Lower lobe of right lung (tissue), 2 donors: ENCODE measurements around the gene VPS41. TPM values are rescaled to one million over a fixed set of nuclear protein-coding genes. Genes with fewer than 3 reads are reported as not detected.
A peak's percentile ranks its signal among the peaks of the same experiment; 100 is the strongest.

Source experiments
- ATAC-seq, 2 donors: fragments of 200-7000 bp; cut with Tn5 transposase; one replicate each; pipeline ENCODE4 v1.9.1; 2020 to 2022; ENCODE audit warnings: mild to moderate bottlenecking in 2 of 2, moderate library complexity in 2 of 2
- DNase-seq: peaks from one replicate; pipeline ENCODE4 v3.0.0-alpha.2; 2020
- H3K27ac ChIP-seq: fragments of 200-600 bp; one replicate; pipeline ENCODE4 v1.8.0; 2022
- H3K27me3 ChIP-seq: fragments of 200-600 bp; one replicate; pipeline ENCODE4 v1.8.0; 2022; ENCODE audit warnings: low read depth
- H3K36me3 ChIP-seq: fragments of 200-600 bp; one replicate; pipeline ENCODE4 v1.8.0; 2022; ENCODE audit warnings: mild to moderate bottlenecking
- H3K4me1 ChIP-seq: fragments of 200-600 bp; one replicate; pipeline ENCODE4 v1.8.0; 2022
- H3K4me3 ChIP-seq: fragments of 200-600 bp; one replicate; pipeline ENCODE4 v1.8.0; 2022; ENCODE audit warnings: mild to moderate bottlenecking
- H3K9me3 ChIP-seq: fragments of 200-600 bp; one replicate; pipeline ENCODE4 v1.8.0; 2022
- CTCF ChIP-seq: fragments of 200-600 bp; IDR thresholded peaks from one replicate; pipeline ENCODE4 v1.8.0; 2022; ENCODE audit warnings: antibody characterized with exemption, mild to moderate bottlenecking
- intact Hi-C: fragments of 100-400 bp; cut with DNase I; formaldehyde crosslinking; loops from one replicate; pipeline ENCODE4 v1.11.0; 2022
- total RNA-seq: library from RNA; stranded (reverse); fragmentation: NEBNext Ultra II Directional; extraction: Animal tissue kit (Norgen Biotek cat#: 25700); gene quantifications from one replicate; pipeline ENCODE4 v1.2.1, GENCODE V29; 2021
- donor health status: DM: no; HTN: yes; CAD: no; lungs with severe emphysema.

The VPS41 gene
- total RNA-seq, 1 donor from 2014 or later = 103 TPM

- no peaks in the 10 kb centered on the region for H3K4me1 ChIP-seq
- H3K9me3 ChIP-seq = no peaks in the 10 kb centered on the region
- H3K27me3 ChIP-seq = no peaks in the 10 kb centered on the region
- peaks cover 18% of the 10 kb centered on the region for H3K36me3 ChIP-seq
- no peak overlapping the region for H3K4me3 ChIP-seq
- ATAC-seq (no peak), DNase-seq (no peak)
- H3K27ac ChIP-seq = no peak overlapping the region
- intact Hi-C loops = no loop called here
- no peak for TF ChIP-seq CTCF
These were observed 110.3 kb downstream of the VPS41 start for GRCh38 chr7:38798552-38799267.

GRCh38 chr7:38796626-38797501, 112.1 kb downstream of the VPS41 start:
- intact Hi-C loops = no loop called here
- DNase-seq = no peak
- no peak for ATAC-seq

DNA sequence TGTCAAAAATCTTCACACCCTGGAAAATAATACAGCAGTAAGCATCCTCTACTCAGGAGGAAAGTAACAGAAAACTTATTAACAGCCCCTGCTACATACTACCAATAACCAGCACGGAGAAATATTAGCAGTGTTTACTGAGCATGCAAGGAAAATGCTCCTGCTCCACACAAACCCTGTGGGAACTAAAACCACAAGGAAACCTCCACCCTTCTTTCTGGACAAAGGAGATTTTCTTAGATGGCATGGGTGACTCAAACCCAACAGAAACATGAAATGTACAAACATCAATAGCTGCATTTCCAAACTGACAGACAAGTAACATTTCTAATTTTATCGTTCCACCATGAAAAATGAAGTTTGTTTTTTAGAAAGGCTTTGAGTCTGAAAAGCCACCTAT, 113.4 kb downstream of the VPS41 start:
- ATAC-seq (no peak), DNase-seq (no peak)
- Histone ChIP-seq H3K9me3 (no peaks in the 10 kb centered on the region), H3K36me3 (peaks cover 35% of the 10 kb centered on the region), H3K4me1 (no peaks in the 10 kb centered on the region), H3K4me3 (no peak overlapping the region), H3K27ac (no peak overlapping the region), H3K27me3 (no peaks in the 10 kb centered on the region)
- no peak for TF ChIP-seq CTCF
- intact Hi-C loops = no loop called here

More at GRCh38 chr7:38796626-38797501, 112.1 kb downstream of the VPS41 start:
- peaks cover 22% of the 10 kb centered on the region for H3K36me3 ChIP-seq
- peak; percentile 84 for TF ChIP-seq CTCF
- no peaks in the 10 kb centered on the region for H3K27me3 ChIP-seq
- H3K4me3 ChIP-seq = no peak overlapping the region
- H3K9me3 ChIP-seq = no peaks in the 10 kb centered on the region
- no peaks in the 10 kb centered on the region for H3K4me1 ChIP-seq
- H3K27ac ChIP-seq = no peak overlapping the region

DNA sequence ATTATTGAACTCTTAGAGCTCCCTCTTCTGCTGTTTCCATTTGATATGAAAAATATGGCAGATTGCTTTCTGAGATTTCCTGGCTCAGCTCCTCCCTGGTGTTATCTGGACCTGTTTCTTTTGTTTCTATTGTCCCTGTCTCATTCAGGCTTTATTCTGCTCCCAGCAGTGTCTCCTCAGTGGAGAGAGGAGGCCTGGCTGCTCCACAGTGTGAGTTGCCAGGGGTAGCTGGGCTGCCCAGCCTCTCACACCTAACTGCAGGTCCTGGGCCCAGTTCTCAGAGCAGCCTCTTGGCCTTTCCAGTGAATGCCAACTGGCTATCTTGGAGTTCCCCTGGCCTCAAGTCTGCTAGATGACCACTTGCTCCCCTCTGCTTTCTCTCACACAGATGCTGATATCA, 127.0 kb downstream of the VPS41 start:
- DNase-seq (no peak), ATAC-seq (no peak)
- H3K4me1 ChIP-seq = no peaks in the 10 kb centered on the region
- H3K27ac ChIP-seq = no peak overlapping the region
- no peaks in the 10 kb centered on the region for H3K27me3 ChIP-seq
- no peak overlapping the region for H3K4me3 ChIP-seq
- H3K9me3 ChIP-seq = no peaks in the 10 kb centered on the region
- peaks cover under 1% of the 10 kb centered on the region for H3K36me3 ChIP-seq
- TF ChIP-seq CTCF = no peak
- intact Hi-C loops = no loop called here

GRCh38 chr7:38777609-38778008, 131.4 kb downstream of the VPS41 start:
- intact Hi-C loops = no loop called here
- H3K4me1 ChIP-seq = no peaks in the 10 kb centered on the region
- H3K9me3 ChIP-seq = no peaks in the 10 kb centered on the region
- H3K36me3 ChIP-seq = peaks cover 39% of the 10 kb centered on the region
- no peak for TF ChIP-seq CTCF
- H3K4me3 ChIP-seq = no peak overlapping the region
- H3K27ac ChIP-seq = no peak overlapping the region
- ATAC-seq = no peak
- H3K27me3 ChIP-seq = no peaks in the 10 kb centered on the region
- no peak for DNase-seq
